HepG2 (cell line): Measurements from ENCODE around the gene CENPK. TPM values are rescaled to one million over a fixed set of nuclear protein-coding genes. Genes with fewer than 3 reads are reported as not detected.

ENCODE experiments used
- ATAC-seq: fragments of 200-7000 bp; cut with Tn5 transposase; 3 replicates; pipeline ENCODE4 v1.9.1; 2020; ENCODE audit warnings: mild to moderate bottlenecking, moderate library complexity
- BruUV-seq: library from RNA; stranded (reverse); fragments of 400-500 nt; replicated peaks from 2 replicates; lab custom pipeline; 2021; lab: Mats Ljungman, UMichigan
- CTCF ChIA-PET: fragments of 300-600 bp; formaldehyde crosslinking; extraction: SDS; loops from one replicate; lab custom pipeline; 2021; ENCODE audit warnings: low total read pairs, inconsistent platforms, low intra/inter-chr PET ratio; lab: Yijun Ruan, JAX
- POLR2A ChIA-PET: fragments of 350-600 bp; sonication (Branson Sonifier 250); formaldehyde crosslinking; loops from one replicate; lab custom pipeline; 2020; ENCODE audit warnings: antibody characterized with exemption, inconsistent platforms; lab: Yijun Ruan, JAX
- DNase-seq: peaks from one replicate; pipeline ENCODE4 v3.0.0-alpha.2; 2015; ENCODE audit warnings: low spot score
- FAIRE-seq: peaks from 3 replicates; lab custom pipeline; 2011; peaks lifted over from hg19 to GRCh38; lab: Jason Lieb, UNC
- H2AFZ ChIP-seq: one replicate; pipeline ENCODE4 v1.6.1; 2011; ENCODE audit warnings: low read length, inconsistent platforms
- H3K27ac ChIP-seq: fragments of 300-600 bp; 3 replicates; pipeline ENCODE4 v1.8.0; 2011; ENCODE audit warnings: mixed run types, mild to moderate bottlenecking, mixed read lengths, low read length, inconsistent platforms; ENCODE audit not compliant: insufficient read depth; ENCODE audit errors: extremely low read length
- H3K27me3 ChIP-seq, 2 experiments: fragments of 200-600 bp in 1 of 2; 2 replicates in 1 of 2; 3 replicates in 1 of 2; pipeline versions ENCODE4 v1.6.0 to v1.8.0; 2011; ENCODE audit warnings: low read length in 2 of 2, mild to moderate bottlenecking in 2 of 2, moderate library complexity in 2 of 2, inconsistent platforms in 1 of 2; ENCODE audit not compliant: insufficient read depth in 2 of 2, control insufficient read depth in 1 of 2
- H3K36me3 ChIP-seq, 2 experiments: fragments of 200-600 bp in 1 of 2; replicated peaks in 1 of 2; 2 replicates in 1 of 2; 3 replicates in 1 of 2; pipeline versions ENCODE4 v1.5.1 to v1.8.0; 2011; ENCODE audit warnings: low read length in 2 of 2, inconsistent platforms in 1 of 2; ENCODE audit not compliant: insufficient read depth in 2 of 2, control insufficient read depth in 1 of 2
- H3K4me1 ChIP-seq: 2 replicates; pipeline ENCODE4 v1.5.1; 2012; ENCODE audit warnings: low read length, inconsistent platforms; ENCODE audit not compliant: insufficient read depth
- H3K4me2 ChIP-seq: 2 replicates; pipeline ENCODE4 v1.6.0; 2011; ENCODE audit warnings: low read depth, low read length, inconsistent platforms
- H3K4me3 ChIP-seq, 3 experiments: fragments of 200-600 bp in 1 of 3; sonication (generic), shearing (Covaris generic) in 1 of 3; replicated peaks in 1 of 3; 2 replicates each; pipeline ENCODE4 v1.5.1; 2011 to 2016; ENCODE audit warnings: low read length in 3 of 3, inconsistent platforms in 2 of 3, low read depth in 2 of 3, mild to moderate bottlenecking in 2 of 3, control low read depth in 1 of 3, mixed read lengths in 1 of 3; ENCODE audit not compliant: insufficient read depth in 1 of 3
- H3K79me2 ChIP-seq: one replicate; pipeline ENCODE4 v1.6.1; 2011; ENCODE audit warnings: low read length, inconsistent platforms; ENCODE audit not compliant: insufficient read depth
- H3K9ac ChIP-seq: 2 replicates; pipeline ENCODE4 v1.6.0; 2011; ENCODE audit warnings: mild to moderate bottlenecking, low read depth, low read length, inconsistent platforms; ENCODE audit not compliant: insufficient read depth
- H3K9me3 ChIP-seq: 2 replicates; pipeline ENCODE4 v1.5.1; 2012; ENCODE audit warnings: mild to moderate bottlenecking, low read length
- H4K20me1 ChIP-seq: 2 replicates; pipeline ENCODE4 v1.6.0; 2011; ENCODE audit warnings: inconsistent platforms, mild to moderate bottlenecking, low read length, moderate library complexity; ENCODE audit not compliant: insufficient read depth
- FIP1L1 ChIP-seq: fragments of 200-400 bp; formaldehyde crosslinking; IDR thresholded peaks from 2 replicates; pipeline ENCODE4 v1.6.1; 2018; ENCODE audit warnings: low read depth, mild to moderate bottlenecking, low read length, moderate library complexity, borderline replicate concordance; ENCODE audit not compliant: insufficient read depth
- NCOA5 ChIP-seq: sonication (generic); formaldehyde crosslinking; IDR thresholded peaks from 2 replicates; pipeline ENCODE4 v1.4.0; 2020; ENCODE audit warnings: missing genetic modification reagents
- REXO4 ChIP-seq: sonication (generic); formaldehyde crosslinking; IDR thresholded peaks from 2 replicates; pipeline ENCODE4 v1.8.0; 2022; ENCODE audit warnings: missing genetic modification reagents, mild to moderate bottlenecking, borderline replicate concordance
- SOX5 ChIP-seq: IDR thresholded peaks from 2 replicates; pipeline ENCODE4 v1.6.1; 2016; ENCODE audit warnings: borderline replicate concordance
- ZNF101 ChIP-seq: sonication (generic); formaldehyde crosslinking; IDR thresholded peaks from 2 replicates; pipeline ENCODE4 v1.4.0; 2020; ENCODE audit warnings: mild to moderate bottlenecking, low read depth, missing genetic modification reagents, borderline replicate concordance
- ZNF292 ChIP-seq: sonication (generic); formaldehyde crosslinking; IDR thresholded peaks from 2 replicates; pipeline ENCODE4 v1.8.1; 2022; ENCODE audit warnings: mild to moderate bottlenecking, low read depth, missing genetic modification reagents, borderline replicate concordance
- ZNF496 ChIP-seq: sonication (generic); formaldehyde crosslinking; IDR thresholded peaks from 2 replicates; pipeline ENCODE4 v1.8.1; 2023; ENCODE audit warnings: mild to moderate bottlenecking, moderate library complexity, missing genetic modification reagents; ENCODE audit not compliant: insufficient replicate concordance
- ZNF563 ChIP-seq: sonication (generic); formaldehyde crosslinking; IDR thresholded peaks from 2 replicates; pipeline ENCODE4 v1.8.0; 2022; ENCODE audit warnings: mild to moderate bottlenecking, moderate library complexity, missing genetic modification reagents
- ZSCAN30 ChIP-seq: sonication (generic); formaldehyde crosslinking; IDR thresholded peaks from 2 replicates; pipeline ENCODE4 v1.5.0; 2020; ENCODE audit warnings: mild to moderate bottlenecking, missing genetic modification reagents
- WGBS: methylation state at CpG from one replicate; pipeline ENCODE4 v1.1.6; 2017; ENCODE audit warnings: low lambda C conversion rate; 5-methylcytosine and 5-hydroxymethylcytosine counted together
- in situ Hi-C: cut with HindIII; loops from 2 replicates; pipeline ENCODE4 v1.10.0; 2017; ENCODE audit warnings: low pct_unique_long_range_greater_than_20kb; ENCODE audit not compliant: extremely low pct_ligation_motif_present
- intact Hi-C: fragments of 100-400 bp; cut with micrococcal nuclease; formaldehyde crosslinking; loops from one replicate; pipeline ENCODE4 v1.10.0; 2022; ENCODE audit not compliant: unreplicated experiment
- polyA plus RNA-seq, 8 experiments: library from polyadenylated mRNA; depleted of rRNA in 3 of 8; stranded (reverse) in 7 of 8; unstranded in 1 of 8; fragments of >200 nt; fragmentation: Illumina TruSeq in 4 of 8; extraction: Trizol in 4 of 8; gene quantifications; 2 replicates each; pipeline versions ENCODE4 v1.2.1 to v1.2.3, GENCODE V29; 2011 to 2016; ENCODE audit warnings: low read depth in 4 of 8, missing spikeins in 1 of 8, mixed read lengths in 1 of 8; ENCODE audit not compliant: insufficient read depth in 1 of 8
- total RNA-seq, 5 experiments: library from RNA; depleted of rRNA; stranded (reverse); fragments of >200 nt; fragmentation: Illumina TruSeq; extraction: Trizol; gene quantifications; 2 replicates each; pipeline ENCODE4 v1.2.3, GENCODE V29; 2016; ENCODE audit warnings: low read depth in 1 of 5
- TF ChIP-seq, protein P1 (sequence below): sonication (generic); formaldehyde crosslinking; IDR thresholded peaks from 2 replicates; pipeline ENCODE4 v1.5.0; 2020; ENCODE audit warnings: mild to moderate bottlenecking, missing genetic modification reagents
- TF ChIP-seq, protein P2 (sequence below): sonication (generic); formaldehyde crosslinking; IDR thresholded peaks from 2 replicates; pipeline ENCODE4 v1.8.1; 2023; ENCODE audit warnings: mild to moderate bottlenecking, missing genetic modification reagents, borderline replicate concordance
- TF ChIP-seq, protein P3 (sequence below): sonication (generic); formaldehyde crosslinking; IDR thresholded peaks from 2 replicates; pipeline ENCODE4 v1.4.0; 2020; ENCODE audit warnings: missing genetic modification reagents, mild to moderate bottlenecking, borderline replicate concordance
- TF ChIP-seq, protein P4 (sequence below): sonication (generic); formaldehyde crosslinking; IDR thresholded peaks from 2 replicates; pipeline ENCODE4 v1.9.0; 2021; ENCODE audit warnings: missing genetic modification reagents, mild to moderate bottlenecking, borderline replicate concordance
- TF ChIP-seq, protein P5 (sequence below): sonication (generic); formaldehyde crosslinking; IDR thresholded peaks from 2 replicates; pipeline ENCODE4 v1.4.0; 2020; ENCODE audit warnings: missing genetic modification reagents

Gene CENPK
- total and polyA plus RNA-seq, 2 of the 13 experiments (the other 11 are each of a cell fraction or from before 2014, with no cell fraction given): 14.3 to 54.4 TPM

DNA sequence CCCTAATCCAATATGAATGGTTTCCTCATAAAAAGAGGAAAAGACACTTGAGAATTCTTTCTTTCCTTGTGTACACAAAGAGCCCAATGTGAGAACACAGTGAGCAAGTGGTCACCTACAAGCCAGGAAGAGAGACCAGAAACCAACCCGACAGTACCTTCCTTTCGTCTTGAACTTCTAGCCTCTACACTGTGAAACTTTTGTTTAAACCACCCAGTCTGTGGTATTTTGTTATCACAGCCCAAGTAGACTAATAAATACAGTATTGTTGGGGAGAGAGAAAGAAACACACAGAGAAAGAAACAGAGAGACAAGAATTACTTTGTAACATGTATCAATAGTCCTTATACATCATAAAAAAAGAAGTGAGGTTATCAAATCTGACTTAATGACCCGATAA lies 37.2 kb downstream of the CENPK start (continued):
- TF ChIP-seq, protein P1, sequence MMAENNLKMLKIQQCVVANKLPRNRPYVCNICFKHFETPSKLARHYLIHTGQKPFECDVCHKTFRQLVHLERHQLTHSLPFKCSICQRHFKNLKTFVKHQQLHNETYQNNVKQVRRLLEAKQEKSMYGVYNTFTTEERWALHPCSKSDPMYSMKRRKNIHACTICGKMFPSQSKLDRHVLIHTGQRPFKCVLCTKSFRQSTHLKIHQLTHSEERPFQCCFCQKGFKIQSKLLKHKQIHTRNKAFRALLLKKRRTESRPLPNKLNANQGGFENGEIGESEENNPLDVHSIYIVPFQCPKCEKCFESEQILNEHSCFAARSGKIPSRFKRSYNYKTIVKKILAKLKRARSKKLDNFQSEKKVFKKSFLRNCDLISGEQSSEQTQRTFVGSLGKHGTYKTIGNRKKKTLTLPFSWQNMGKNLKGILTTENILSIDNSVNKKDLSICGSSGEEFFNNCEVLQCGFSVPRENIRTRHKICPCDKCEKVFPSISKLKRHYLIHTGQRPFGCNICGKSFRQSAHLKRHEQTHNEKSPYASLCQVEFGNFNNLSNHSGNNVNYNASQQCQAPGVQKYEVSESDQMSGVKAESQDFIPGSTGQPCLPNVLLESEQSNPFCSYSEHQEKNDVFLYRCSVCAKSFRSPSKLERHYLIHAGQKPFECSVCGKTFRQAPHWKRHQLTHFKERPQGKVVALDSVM: no peak
- TF ChIP-seq NCOA5: no peak
- TF ChIP-seq, protein P2, sequence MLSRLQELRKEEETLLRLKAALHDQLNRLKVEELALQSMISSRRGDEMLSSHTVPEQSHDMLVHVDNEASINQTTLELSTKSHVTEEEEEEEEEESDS: no peak

DNA sequence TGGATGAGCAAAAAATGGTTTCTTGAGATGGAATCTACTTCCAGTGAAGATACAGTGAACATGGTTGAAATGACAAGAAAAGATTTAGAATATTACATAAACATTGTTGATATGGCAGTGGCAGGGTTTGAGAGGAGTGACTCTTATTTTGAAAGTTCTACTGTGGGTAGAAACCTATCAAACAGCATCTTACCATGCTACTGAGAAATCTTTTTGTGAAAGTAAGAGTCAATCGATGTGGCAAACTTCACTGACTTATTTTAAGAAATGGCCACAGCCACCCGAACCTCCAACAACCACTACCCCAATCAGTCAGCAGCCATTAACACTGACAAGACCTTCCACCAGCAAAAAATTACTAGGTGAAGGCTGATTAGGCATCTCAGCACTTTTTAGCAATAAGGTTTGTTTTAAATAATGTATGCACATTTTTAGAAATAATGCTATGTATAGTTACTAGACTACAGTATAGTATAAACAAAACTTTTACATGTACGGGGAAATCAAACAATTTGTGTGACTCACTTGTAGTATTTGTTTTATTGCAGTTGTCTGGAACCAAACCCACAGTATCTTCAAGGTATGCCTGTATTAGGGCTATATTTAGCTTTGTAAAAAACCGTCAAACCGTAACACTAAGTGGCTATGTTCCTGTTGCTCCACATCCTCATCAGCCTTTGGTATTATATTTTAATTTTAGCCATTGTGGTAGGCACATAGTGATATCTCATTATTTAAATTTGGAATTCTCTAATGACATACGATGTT lies 50.6 kb downstream of the CENPK start:
- no peak overlapping the region for H3K27ac ChIP-seq
- no peak overlapping the region for H3K9ac ChIP-seq
- CTCF ChIA-PET: no interaction called here
- in situ Hi-C loops: no loop called here
- H3K27me3 ChIP-seq: no peaks in the 10 kb centered on the region
- H3K36me3 ChIP-seq: no peaks in the 10 kb centered on the region
- H3K4me3 ChIP-seq: no peak overlapping the region
- no peak overlapping the region for H2AFZ ChIP-seq
- POLR2A ChIA-PET: no interaction called here
- no TSS peak for BruUV-seq
- no peaks in the 10 kb centered on the region for H4K20me1 ChIP-seq
- intact Hi-C loops: no loop called here
- no peaks in the 10 kb centered on the region for H3K79me2 ChIP-seq
- 94% methylated on average over 6 of the region's 6 CpGs for WGBS
- DNase-seq (no peak), ATAC-seq (no peak), FAIRE-seq (no peak)
- no peaks in the 10 kb centered on the region for H3K9me3 ChIP-seq
- H3K4me2 ChIP-seq: no peak overlapping the region
- no peaks in the 10 kb centered on the region for H3K4me1 ChIP-seq
- TF ChIP-seq, protein P3, sequence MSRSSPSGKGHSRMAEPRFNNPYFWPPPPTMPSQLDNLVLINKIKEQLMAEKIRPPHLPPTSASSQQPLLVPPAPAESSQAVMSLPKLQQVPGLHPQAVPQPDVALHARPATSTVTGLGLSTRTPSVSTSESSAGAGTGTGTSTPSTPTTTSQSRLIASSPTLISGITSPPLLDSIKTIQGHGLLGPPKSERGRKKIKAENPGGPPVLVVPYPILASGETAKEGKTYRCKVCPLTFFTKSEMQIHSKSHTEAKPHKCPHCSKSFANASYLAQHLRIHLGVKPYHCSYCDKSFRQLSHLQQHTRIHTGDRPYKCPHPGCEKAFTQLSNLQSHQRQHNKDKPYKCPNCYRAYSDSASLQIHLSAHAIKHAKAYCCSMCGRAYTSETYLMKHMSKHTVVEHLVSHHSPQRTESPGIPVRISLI (CRISPR knock-in tag): no peak
- TF ChIP-seq ZSCAN30 (CRISPR knock-in tag) (no peak), ZNF101 (CRISPR knock-in tag) (no peak), ZNF563 (CRISPR knock-in tag) (no peak), SOX5 (CRISPR knock-in tag) (no peak), FIP1L1 (no peak), ZNF496 (CRISPR knock-in tag) (no peak), ZNF292 (CRISPR knock-in tag) (no peak), REXO4 (CRISPR knock-in tag) (no peak)
- TF ChIP-seq, protein P4, sequence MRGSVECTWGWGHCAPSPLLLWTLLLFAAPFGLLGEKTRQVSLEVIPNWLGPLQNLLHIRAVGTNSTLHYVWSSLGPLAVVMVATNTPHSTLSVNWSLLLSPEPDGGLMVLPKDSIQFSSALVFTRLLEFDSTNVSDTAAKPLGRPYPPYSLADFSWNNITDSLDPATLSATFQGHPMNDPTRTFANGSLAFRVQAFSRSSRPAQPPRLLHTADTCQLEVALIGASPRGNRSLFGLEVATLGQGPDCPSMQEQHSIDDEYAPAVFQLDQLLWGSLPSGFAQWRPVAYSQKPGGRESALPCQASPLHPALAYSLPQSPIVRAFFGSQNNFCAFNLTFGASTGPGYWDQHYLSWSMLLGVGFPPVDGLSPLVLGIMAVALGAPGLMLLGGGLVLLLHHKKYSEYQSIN (CRISPR knock-in tag): no peak
- TF ChIP-seq, protein P5, sequence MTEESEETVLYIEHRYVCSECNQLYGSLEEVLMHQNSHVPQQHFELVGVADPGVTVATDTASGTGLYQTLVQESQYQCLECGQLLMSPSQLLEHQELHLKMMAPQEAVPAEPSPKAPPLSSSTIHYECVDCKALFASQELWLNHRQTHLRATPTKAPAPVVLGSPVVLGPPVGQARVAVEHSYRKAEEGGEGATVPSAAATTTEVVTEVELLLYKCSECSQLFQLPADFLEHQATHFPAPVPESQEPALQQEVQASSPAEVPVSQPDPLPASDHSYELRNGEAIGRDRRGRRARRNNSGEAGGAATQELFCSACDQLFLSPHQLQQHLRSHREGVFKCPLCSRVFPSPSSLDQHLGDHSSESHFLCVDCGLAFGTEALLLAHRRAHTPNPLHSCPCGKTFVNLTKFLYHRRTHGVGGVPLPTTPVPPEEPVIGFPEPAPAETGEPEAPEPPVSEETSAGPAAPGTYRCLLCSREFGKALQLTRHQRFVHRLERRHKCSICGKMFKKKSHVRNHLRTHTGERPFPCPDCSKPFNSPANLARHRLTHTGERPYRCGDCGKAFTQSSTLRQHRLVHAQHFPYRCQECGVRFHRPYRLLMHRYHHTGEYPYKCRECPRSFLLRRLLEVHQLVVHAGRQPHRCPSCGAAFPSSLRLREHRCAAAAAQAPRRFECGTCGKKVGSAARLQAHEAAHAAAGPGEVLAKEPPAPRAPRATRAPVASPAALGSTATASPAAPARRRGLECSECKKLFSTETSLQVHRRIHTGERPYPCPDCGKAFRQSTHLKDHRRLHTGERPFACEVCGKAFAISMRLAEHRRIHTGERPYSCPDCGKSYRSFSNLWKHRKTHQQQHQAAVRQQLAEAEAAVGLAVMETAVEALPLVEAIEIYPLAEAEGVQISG (CRISPR knock-in tag): no peak
